Activated gamma-delta T cell (primary cell): ENCODE measurements around the gene AGXT.

Experiments used
- DNase-seq: peaks from one replicate; lab custom pipeline; 2025; lab: John Stamatoyannopoulos, UW
- total RNA-seq, 2 donors: gene quantifications; one replicate each; lab custom pipeline; 2026; lab: John Stamatoyannopoulos, UW

The AGXT gene
- 0 reads per million in 2 donors for total RNA-seq

DNA sequence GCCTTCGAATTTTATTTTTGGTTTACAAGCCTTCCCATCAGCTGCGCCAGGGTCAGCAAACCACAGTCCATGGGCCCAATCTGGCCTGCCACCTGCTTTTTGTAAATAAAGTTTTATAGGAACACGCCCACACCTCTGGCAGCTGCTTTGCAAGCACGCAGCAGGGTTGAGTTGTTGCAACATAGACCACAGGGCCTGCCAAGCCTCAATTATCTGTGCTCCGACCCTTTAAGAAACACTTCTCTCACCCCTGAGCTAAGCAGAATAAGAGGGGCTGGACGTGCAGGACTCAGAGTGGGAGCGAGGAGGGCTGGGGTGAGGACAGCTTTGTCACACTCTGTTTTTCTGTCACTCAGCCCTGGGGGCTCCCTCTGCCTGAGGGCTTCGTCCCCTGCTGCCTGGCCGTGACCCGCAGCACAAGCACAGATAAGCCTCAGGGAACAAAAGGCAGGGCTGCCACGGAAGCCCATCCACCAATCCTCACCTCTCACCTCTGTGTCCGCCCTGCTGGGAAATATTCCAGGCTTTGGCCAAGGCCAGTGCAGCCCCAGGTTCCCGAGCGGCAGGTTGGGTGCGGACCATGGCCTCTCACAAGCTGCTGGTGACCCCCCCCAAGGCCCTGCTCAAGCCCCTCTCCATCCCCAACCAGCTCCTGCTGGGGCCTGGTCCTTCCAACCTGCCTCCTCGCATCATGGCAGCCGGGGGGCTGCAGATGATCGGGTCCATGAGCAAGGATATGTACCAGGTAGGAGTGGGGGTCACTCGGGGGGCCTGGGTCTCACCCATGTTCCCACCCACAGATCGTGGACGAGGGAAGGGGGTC lies at the start of gene AGXT:
AGXT (plus strand) TSS at position 539 of the 823 bp plus-strand sequence; CDS start at position 581, 42 bp downstream.
- DNase-seq, result no peak

DNA sequence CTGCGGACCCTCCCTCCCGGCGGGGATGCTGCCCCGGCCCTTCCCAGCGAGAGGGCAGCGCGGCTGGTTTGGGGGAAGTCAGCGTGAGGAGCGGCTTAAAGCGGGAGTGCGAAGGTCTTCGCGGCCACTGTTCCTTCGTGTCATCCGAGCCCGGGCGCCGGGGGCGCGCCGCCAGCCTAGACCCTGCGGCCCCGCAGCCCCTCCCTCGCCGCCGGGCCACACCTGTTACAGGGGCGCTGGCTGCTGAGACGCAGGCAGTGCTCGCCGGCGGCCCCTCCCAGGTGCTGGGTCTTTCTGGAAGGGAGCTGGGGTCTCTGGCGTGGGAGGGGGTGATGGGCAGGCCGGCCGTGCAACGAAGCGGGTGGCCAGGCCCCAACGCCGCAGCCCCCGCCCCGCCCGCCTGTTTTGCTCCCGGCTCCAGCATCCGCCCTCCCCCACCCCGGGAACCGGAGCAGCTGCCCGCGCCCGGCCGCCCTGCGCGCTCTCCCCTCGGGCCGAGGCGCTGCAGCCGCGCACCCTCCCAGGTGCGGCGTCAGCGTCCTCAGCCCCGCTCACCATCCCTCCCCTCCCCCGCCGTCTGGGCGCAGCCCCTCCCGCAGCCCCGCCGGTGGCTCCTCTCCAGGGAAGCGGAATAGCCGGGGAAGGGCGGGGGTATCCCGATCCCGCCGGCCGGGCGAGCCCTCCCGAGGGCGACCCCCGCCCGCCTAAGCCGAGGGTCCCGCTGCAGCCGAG lies 49.3 kb upstream of the AGXT start:
- DNase-seq, result no peak

DNA sequence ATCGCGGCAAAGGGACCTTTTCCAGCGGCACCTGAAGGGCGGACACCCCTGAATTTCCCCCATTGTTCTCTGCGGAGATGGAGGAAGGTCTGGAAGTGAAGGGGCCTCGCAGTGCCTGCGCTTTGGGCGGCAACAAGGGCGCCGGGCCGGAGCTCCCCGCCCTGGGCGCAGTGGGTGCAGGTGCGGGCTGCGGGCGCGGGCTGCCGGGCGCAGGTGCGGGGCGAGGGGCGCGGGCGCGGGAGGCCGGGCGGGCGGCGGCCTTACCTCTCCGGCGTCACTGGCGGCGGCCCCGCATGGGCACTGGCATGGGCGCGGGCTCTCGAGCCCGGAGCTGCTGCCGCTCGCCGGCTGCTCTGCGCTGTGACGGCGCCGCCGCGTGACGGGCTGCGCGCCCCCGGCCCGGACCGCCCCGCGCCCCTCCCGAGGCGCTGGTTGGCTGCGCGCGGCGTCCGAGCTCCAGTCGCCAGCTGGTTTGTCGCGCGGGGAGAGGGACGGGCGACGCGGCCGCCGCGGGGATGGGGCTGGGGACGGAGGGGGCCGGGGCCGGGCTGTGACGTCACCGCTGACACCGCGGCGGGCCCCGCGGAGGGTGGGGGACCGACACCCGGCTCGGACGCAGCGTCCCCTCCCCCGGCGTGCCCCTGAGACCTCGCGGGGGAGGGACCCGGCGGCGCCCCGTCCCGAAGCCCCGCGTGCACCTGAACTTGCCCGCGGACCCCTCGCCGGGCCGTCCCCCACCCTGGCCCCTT lies 48.6 kb upstream of the AGXT start, which contains the start of gene KIF1A:
KIF1A (minus strand) TSS at position 362 of the 749 bp plus-strand sequence. CDS start 22,467 bp downstream, outside the sequence.
- no peak for DNase-seq

DNA sequence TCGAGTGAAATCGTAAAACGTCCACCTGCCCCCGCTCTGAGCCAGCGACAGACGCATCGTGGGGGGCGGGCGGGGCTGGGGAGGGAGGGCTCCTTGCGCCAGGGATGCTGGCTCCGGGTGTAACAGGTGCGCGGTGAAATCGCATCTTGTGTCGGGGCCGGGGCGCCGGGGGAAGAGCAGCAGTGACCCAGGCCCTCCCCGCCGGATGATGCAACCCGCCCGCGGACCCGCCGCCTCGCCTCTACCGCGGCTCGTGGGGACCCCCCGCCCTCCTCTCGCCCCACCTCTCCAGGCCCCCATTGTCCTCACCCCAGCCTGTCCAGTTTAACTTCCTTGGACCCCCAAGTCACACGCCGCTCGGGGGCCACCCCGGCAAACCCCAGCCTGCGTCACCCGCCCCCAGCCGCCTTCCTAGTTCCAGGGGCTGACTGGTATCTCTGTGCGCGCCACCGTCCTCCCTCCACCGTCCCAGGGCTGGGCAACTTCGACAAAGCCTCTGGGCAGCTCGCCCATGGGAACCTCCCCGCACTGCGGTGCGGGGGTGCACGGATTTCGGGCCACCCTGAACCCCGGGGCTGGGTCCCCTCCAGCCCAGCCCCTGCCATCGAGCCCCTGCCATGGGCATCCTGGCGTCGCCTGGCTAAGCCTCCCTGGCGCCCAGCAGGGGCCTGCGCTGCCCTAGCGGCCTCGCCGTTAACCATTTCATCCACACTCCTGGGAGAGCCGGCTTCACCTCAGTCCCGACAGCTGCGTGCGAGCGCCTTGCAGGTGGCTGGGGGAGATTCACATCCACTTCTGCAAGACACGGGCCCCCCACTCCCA lies 47.8 kb upstream of the AGXT start:
- DNase-seq, result no peak

DNA sequence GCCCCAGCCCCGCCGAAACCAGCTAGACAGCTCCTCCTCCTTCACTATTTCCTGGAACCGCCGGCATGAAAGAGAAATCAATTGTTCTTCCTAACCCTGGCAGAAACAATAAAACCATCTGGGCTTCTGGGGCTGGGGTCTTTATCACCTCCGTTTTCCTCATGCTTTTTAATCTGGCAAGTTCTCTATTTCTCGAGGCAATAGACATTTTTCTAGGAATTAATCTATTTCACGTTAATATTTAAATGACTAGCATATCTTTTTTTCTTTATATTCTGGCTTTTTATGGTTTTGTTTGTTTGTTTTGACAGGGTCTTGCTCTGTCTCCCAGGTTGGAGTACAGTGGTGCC lies 47.2 kb upstream of the AGXT start:
- DNase-seq, result no peak

DNA sequence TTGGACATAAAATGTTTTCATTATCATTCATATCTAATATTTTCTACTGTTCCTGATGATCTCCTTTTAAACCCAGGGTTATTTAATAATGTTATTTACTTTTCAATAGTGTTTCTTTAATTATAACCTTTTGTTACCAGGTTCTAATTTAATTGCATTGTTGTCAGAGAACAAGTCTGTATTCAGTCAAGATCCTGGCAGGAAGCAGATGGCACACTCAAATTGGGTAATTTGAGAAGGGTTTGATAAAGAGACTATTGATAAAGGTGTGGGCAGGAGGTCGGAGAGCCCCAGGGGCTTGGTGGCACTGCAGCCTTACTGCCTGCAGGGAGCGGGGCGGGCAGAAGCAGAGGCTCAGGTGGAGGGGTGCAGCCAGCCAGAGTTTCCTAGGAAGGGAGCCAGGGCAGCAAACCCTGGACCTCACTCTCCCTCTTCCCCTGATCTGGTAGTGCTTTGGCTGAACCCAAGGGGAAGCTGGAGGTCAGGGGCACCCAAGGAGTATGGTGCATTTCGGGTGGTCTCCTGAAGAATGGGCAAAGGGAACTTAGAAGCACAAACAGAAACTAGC lies 46.3 kb upstream of the AGXT start:
- no peak for DNase-seq

DNA sequence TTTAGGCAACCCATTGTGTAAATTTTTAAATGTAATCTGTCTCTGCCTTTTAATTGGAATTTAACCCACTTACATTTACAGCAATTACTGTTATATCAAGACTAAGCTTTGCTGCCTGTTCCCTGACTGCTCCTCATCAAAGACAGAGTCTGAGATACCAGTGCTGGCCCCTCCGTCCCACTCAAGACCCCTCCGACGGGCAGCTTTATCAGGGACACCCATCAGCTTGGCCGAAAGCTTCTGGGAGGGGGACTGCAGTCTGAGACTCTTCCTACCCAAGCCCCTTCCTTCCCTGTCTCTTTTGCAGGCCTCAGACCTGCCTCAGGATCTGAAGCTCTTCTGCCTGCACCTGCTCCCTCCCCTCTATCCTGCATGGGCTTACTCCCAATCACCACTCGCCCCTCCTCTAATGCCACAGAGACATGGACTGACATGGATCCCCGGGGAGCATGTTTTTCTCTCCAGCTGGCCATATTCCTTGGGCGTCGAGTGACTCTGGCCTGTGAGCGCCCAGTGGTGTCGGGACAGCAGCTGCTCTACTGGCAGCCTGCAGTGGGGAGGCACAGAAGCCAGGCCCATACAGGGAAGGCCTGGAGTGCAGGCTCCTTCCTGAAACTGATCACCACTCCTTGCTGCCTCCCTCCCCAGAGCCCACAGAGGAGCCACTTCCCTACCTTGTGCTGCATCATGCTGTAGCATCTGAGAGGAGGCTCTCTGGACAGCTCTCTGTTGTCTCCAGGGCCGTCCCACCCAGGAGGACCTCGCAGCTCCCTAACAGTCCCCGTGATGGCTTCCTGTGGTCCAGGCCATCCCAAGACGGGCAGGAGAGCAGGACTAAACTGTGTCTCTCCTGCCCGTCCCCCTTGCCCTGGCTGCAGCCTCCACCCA lies 44.9 kb upstream of the AGXT start:
- DNase-seq, result no peak

DNA sequence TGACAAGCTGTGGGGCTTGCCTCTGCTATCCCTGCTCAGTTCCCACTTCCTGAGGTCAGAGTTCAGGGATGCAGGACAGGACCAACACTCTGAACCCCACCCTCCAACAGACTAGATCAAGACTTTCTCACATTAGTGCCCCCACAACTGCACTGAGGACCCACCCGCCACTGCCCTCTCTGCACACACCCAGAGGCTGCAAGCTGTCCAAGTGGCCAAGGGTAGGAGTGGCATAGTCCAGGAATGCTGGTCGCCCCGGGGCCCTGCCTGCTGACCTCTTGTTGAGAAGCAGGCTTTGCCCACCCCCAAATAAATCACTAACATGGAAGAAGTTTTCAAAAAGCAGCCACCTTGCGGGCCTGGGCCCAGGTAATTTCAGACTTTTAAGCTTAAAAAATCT lies 43.1 kb upstream of the AGXT start:
- no peak for DNase-seq

DNA sequence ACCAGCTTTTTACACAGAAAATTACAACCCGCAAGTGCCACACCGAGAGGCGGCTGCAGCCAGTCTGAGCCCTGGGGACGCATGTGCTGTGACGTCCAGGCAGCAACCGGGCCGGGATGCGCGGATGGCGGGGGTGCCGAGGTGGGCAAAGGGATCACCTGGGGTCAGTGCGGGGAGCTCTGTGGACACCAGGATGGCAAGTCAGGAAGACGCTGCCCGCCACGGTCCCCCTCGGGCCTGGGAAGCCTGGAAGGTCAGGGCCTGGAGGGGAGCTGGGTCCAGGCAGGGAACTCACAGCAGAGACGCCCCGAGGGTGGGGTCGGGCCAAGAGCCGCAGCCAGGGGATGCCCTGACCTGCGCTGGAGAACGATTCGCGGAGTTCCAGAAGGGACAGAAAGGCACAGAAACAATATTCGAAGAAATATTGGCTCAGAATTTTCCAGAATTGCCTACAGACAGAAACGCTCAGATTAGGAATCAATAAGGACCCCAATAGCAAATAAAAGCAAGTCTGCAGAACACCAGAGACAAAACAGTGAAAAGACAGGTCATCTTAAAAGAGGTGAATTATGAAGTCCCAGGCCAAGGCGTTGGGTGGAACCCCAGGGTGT lies 36.9 kb upstream of the AGXT start:
- no peak for DNase-seq

DNA sequence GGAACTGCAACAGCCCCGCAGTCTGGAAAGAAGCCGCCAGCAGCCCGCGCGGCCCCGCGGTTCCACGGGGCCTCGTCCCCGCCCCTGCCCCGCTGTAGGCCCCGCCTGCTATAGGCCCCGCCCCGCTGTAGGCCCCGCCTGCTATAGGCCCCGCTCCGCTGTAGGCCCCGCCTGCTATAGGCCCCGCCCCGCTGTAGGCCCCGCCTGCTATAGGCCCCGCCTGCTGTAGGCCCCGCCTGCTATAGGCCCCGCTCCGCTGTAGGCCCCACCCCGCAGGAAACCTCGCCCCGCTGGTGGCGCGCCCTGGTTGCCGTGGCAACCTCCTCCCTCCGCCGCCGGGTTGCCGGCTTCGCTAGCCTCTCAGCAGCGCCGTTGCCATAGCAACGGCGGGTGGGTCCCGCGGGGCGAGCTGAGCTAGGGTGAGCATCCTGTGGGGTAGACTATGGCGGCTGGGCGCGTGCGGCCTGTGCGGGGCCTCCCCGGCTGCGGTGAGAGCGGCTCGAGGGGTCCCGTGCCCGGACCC lies 36.4 kb upstream of the AGXT start:
- DNase-seq, result peak; percentile 99

DNA sequence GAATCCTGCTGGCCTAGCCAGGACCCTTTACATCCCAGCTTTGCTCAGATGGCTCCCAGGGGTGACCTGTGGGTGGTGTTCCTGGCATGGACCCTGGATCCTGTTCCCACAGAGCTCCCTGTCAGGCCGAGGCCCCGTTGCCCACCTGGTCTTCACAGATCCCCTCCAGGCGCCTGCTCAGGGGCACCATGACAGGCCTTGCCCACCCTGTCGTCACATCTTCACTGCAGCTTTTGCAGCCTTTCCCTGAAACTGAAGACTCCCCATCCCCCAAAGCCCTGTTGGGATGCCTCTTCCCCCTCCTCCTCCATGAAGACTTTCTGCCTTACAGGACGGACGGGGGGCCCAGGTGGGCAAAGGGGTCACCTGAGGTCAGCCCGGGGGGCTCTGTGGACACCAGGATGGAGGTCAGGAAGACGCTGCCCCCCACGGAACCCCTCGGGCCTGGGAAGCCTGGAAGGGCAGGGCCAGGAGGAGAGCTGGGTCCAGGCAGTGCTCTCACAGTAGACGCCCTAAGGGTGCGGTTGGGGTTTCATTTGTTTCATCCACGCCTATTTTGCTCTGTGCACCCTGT lies 35.6 kb upstream of the AGXT start:
- no peak for DNase-seq

DNA sequence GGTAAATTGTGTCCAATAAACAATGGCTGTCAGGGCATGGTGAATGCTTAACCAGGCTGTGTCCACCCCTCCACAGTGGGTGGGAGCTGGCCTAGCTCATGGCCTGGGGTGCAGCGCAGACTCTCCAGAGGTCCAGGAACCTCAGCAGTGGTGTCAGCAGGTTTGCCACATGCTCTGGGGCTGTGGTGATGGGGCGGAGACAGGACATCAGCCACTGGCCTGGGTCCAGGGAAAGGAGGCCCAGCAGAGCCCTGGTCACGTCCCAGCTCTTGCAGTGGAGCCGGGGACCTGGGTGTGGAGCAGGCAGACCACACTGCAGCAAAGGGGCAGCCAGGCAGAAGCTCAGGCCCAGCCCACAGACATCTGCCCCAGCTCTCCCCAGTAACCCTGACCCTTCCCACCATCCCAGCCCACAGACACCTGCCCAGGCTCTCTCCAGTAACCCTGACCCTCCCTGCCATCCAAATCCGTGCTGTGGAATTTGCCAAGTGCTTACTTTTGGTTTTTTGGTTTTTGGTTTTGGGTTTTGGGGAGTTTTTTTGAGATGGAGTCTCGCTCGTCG lies 34.8 kb upstream of the AGXT start:
- DNase-seq, result no peak

DNA sequence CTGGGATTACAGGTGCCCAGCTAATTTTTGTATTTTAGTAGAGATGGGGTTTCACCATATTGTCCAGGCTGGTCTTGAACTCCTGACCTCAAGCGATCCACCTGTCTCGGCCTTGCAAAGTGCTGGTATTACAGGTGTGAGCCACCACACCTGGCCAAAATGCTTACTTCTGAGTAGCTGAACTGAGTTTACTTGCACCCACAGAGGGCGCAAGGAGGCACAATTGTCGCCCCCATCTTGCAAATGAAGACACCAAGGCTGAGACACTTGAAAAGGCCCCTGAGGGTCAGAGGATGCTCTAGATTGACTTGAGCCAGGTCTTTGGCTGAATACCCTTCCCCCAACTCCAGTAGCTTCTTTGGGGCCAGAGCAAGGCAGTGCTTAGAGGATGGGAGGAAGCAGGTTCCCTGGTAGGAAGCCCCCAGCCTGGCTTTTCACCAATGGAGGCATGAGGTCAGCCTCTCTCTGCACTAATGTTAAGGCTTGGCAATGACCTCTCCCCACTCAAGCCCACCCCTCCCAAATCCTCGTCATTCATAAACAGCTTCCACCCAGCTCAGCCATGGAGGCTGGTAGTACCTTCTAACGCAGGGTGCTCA lies 34.1 kb upstream of the AGXT start:
- no peak for DNase-seq

DNA sequence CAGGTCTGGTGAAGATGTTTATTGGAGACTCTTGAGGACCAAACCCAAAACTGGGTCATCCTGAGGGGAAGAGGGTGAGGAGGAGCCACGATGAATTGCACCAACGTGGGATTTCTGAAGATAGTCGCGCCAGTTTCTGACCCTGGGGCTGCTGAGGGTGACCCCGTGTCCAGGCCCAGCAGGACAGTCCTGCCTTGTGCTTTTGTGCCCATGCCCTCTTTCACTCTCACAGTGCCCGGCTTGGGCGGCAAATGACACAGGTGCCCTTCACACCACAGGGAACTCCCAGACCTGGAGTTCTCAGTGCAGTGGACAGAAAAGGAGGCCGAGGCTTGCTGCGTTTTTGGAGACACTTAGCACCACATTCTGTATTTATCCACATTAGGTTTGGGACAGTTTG lies 33.1 kb upstream of the AGXT start:
- no peak for DNase-seq

DNA sequence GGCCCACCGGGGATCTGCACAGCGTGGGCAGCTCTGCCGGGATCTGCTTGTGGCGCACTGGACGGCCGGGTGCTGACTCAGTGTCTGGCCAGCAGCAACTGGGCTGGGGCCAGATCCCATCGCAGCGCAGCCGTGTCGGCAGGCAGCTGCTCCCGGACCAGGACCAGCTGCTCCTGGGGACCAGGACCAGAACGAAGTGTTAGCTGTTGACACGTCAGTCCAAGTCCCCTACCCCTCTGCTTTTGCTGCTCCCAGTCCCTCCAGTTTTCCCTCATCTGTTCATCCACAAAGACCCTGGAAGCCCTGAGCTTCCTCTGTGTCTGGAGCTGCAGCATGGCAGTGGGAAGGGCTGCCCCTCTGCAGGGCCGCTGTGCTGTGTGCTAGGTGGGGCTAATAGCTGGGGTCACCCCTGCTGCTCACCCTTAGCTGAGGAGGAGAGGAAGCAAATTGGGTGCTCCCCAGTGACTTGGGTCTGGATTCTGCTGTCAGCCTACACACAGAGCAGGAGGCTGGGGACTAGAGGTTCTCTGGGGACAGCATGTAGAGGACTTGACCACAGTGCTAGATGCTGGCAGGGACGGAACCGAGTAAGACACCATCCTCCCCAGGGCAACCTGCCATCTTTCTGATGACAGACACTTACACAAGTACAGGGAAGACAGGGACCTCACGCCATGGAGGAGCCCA lies 31.7 kb upstream of the AGXT start:
- no peak for DNase-seq

DNA sequence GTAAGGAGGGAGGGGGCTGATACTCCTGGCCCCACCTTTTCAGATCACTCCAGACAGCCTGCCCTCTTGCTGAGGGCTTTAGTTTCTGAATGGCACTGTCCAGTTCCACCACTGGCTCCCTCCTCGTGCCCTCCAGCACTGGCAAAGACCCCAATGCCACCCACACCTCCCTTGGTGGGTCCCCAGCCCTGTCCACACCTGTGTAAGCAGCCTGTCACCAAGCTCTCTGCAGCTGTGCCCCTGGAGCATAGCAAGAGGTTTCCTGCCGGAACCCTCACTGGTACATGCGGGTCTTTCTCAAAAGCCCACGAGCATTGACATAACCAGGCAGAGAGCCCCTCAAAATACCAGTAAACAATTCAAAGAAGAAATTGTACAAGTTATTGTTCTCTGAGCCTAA lies 31.0 kb upstream of the AGXT start:
- DNase-seq, result no peak

DNA sequence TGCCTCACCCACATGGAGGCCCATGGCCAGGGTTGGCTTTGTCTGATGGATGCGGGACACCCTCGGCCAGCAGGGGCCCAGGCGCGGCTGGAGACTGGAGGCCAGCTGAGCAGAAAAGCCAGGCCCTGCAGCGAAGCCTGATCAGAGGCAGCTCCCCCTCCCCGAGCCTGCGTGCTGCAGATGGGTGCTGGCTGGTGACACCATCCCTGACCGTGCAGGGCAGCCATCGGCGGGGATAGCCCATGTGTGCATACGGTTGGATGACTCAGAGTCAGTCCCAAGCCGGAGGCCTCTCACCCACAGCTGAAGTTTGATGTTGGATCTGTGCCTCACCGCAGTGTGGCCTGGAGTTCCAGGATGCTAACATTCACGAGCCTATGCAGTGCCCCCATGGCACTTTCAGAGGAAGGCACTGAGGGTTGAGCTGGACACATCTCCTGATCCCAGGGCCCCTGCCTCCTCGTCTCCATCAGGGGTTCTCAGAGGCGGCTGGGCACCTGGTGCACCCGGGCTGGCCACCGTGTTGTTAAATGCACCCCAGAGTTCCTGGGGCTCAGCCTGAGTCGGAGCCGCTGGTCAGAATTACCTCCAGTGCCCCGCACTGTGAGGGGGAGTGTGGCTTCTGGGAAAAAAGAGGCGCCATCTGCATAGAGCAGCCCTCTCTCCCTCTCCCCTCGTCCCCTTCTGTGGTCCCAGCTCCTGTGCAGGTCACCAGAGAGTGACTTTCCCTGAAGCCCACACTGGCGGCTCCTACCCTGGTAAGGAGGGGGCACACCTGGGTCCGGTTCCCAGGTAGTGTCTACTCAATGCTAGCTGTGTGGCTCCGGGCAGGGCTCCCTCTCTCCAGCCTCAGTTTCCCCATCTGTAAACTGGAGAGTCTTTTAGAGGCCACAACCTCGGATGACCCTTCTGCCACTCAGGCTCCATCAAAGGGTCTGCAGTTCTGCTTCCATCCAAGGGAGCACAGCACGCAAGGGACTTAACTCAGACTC lies 29.2 kb upstream of the AGXT start:
- DNase-seq, result no peak
